Pancreas (tissue), 10 donors: ENCODE measurements around the gene CTIF. TPM values are rescaled to one million over a fixed set of nuclear protein-coding genes. Genes with fewer than 3 reads are reported as not detected.

Experiments used
- ATAC-seq, 4 donors: fragments of 200-7000 bp; cut with Tn5 transposase; one replicate each; pipeline versions ENCODE4 v1.8.0 to v1.9.1; 2020; ENCODE audit warnings: mild to moderate bottlenecking in 4 of 4, moderate library complexity in 4 of 4
- DNase-seq, 6 donors: peaks; one replicate each; pipeline ENCODE4 v3.0.0-alpha.2; 2020
- FAIRE-seq: peaks from 2 replicates; lab custom pipeline; 2012; peaks lifted over from hg19 to GRCh38; lab: Jason Lieb, UNC
- H3K27ac ChIP-seq, 4 donors: fragments of 200-600 bp; sonication (generic); 1 replicate in 3 of 4; 2 replicates in 1 of 4; pipeline versions ENCODE4 v1.5.0 to v1.8.0; 2020
- H3K27me3 ChIP-seq, 4 donors: fragments of 200-600 bp; one replicate each; pipeline ENCODE4 v1.8.0; 2021
- H3K36me3 ChIP-seq, 3 donors: fragments of 200-600 bp; sonication (generic) in 1 of 3; one replicate each; pipeline versions ENCODE4 v1.5.0 to v1.8.0; 2020 to 2021
- H3K4me1 ChIP-seq, 3 donors: fragments of 200-600 bp; one replicate each; pipeline ENCODE4 v1.8.0; 2021
- H3K4me3 ChIP-seq, 4 donors: fragments of 200-600 bp; sonication (generic) in 2 of 4; one replicate each; pipeline versions ENCODE4 v1.5.0 to v1.8.0; 2020 to 2021
- H3K9me3 ChIP-seq, 4 donors: fragments of 200-600 bp; one replicate each; pipeline ENCODE4 v1.8.0; 2021
- WGBS, 2 donors: extraction: QIAGEN DNeasy Blood & Tissue Kit; methylation state at CpG; one replicate each; pipeline ENCODE4 v1.1.7; 2013; 5-methylcytosine and 5-hydroxymethylcytosine counted together
- intact Hi-C, 3 donors: fragments of 100-400 bp; cut with DNase I; formaldehyde crosslinking; loops; one replicate each; pipeline versions ENCODE4 v1.11.1 to v1.14.2; 2022
- polyA plus RNA-seq, 2 donors: library from polyadenylated mRNA; stranded (reverse); fragments of 200-250 nt; gene quantifications; one replicate each; pipeline ENCODE4 v1.2.3, GENCODE V29; 2013
- total RNA-seq, 6 donors: library from RNA; stranded (reverse); fragmentation: NEBNext Ultra II Directional in 4 of 6; extraction: Animal tissue kit (Norgen Biotek cat#: 25700) in 4 of 6; gene quantifications; one replicate each; pipeline versions ENCODE4 v1.2.1 to v1.2.4, GENCODE V29; 2021 to 2023
- TF ChIP-seq, protein P1 (sequence below), 4 donors: fragments of 200-600 bp; sonication (generic) in 3 of 4; IDR thresholded peaks; one replicate each; pipeline versions ENCODE4 v1.5.0 to v1.8.0; 2021; ENCODE audit warnings: antibody characterized with exemption in 4 of 4
- donor health status: healthy with polysubstance abuse.
- donor health status: DM: no; HTN: no; CAD: no; lungs with moderate emphysema.
- donor health status: DM: no; HTN: no; CAD: no.
- donor health status: control.
- donor health status: control.
- donor health status: Bipolar disorder and iron deficiency.
- donor health status: DM: yes; HTN: yes; CAD: no.
- donor health status: DM: no; HTN: no; CAD: no.
- donor health status: DM: no; HTN: no; CAD: no.
- donor health status: DM: yes; HTN: yes; CAD: no.

Gene CTIF
- total and polyA plus RNA-seq, 8 donors = 15.1 to 27.4 (median 16.7) TPM

DNA sequence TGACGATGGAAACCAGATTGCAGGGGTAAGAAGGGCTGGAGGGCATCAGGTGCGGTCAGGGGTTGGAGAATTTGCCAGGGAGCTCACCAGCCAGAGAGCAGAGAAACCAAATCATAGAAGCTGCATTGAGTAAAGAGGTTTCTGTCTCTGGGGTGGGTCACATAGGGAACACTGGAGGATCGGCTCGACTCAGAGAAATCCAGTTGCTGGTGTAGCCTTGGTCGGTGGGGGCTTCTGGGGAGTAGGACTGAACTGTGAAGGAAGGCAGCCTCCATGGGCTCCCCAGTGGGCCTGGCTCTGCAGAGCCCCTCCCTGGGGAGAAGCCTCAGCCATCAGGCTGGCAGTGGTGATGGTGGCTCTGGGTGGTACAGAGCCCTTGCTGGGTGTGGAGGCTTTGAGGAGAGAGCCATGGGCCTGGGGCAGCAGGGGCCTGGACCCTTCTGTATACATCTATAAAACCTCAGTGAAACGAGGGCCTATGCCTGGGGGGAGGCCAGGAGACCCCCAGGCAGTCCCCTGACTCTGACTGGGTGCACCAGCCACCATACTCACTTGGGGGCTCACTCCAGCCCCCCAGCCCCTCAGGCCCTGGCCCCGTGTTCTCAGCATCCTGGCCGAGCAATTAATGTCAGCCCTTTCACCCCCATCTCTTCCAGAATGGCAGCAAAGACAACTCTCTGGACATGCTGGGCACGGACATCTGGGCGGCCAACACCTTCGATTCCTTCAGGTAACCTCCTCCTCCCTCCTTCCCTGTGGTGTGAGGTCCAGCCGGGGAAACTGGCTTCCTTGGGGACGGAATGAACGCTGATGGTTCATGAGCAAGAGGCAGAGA lies 124.5 kb downstream of the CTIF start:
- no peak for FAIRE-seq
- TF ChIP-seq, protein P1, sequence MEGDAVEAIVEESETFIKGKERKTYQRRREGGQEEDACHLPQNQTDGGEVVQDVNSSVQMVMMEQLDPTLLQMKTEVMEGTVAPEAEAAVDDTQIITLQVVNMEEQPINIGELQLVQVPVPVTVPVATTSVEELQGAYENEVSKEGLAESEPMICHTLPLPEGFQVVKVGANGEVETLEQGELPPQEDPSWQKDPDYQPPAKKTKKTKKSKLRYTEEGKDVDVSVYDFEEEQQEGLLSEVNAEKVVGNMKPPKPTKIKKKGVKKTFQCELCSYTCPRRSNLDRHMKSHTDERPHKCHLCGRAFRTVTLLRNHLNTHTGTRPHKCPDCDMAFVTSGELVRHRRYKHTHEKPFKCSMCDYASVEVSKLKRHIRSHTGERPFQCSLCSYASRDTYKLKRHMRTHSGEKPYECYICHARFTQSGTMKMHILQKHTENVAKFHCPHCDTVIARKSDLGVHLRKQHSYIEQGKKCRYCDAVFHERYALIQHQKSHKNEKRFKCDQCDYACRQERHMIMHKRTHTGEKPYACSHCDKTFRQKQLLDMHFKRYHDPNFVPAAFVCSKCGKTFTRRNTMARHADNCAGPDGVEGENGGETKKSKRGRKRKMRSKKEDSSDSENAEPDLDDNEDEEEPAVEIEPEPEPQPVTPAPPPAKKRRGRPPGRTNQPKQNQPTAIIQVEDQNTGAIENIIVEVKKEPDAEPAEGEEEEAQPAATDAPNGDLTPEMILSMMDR (IDR thresholded peaks at IDR 0.05) = no peak
- Histone ChIP-seq H3K9me3 (no peaks in the 10 kb centered on the region), H3K36me3 (no peaks in the 10 kb centered on the region), H3K27ac (peak overlapping the region in 1 of 4 donors; percentile 52), H3K4me3 (no peak overlapping the region), H3K4me1 (no peaks in the 10 kb centered on the region), H3K27me3 (no peaks in the 10 kb centered on the region)
- WGBS, 2 donors = 90 to 93% methylated on average over 14 of the region's 14 CpGs
- no peak for ATAC-seq
- intact Hi-C loops = loop anchor here in 2 of 3 donors (5.0 kb wide), 2 partner anchors 186 to 191 kb away; no protein-coding TSS in a partner anchor
- DNase-seq = no peak

DNA sequence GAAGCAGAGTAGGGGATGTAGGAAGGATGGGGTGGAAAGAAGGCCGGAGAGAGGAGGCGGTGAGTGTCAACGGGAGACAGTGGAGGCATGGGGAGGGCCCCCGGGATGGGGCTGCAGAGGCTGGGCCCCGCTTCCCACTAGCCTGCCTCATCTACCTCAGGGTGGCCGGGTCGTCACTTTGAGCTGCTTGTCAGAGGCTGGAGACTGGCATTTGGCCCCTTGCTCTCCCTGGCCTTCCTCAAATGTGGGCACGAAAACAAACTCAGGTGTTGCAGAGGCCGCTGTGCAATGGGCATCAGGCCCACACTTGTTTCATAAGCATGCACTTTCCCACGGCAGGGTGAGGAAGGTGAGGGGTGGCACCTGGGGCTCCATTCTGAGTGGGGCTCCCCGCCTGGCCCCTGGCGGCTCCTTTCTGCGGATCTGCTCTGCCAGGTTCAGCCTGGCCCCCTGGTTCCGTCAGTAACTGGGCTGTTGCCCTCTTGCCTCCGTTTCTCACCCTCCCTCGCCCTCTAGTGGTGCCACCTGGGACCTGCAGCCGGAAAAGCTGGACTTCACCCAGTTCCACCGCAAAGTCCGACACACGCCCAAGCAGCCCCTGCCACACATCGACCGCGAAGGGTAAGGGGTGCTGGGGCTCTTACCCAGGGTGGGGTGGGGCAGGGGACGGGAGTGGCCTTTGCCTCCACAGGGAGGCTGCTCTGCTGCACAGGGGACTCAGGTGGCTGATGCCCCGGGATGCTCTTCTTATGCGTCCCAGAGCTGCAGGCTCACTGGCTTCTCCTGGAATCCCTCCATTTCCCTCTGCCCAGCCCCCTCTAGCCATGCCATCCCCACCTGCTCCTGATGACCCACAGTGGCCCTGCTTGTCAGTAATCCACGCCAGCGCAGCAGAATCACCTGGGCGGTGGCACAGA lies 125.4 kb downstream of the CTIF start:
- TF ChIP-seq, protein P1 (IDR thresholded peaks at IDR 0.05) = peak; percentile 82 to 90 (median 87)
- peak; percentile 76 to 83 (median 83) for ATAC-seq
- no peaks in the 10 kb centered on the region for H3K9me3 ChIP-seq
- WGBS, 2 donors = 32 to 37% methylated on average over 29 of the region's 29 CpGs
- H3K4me1 ChIP-seq = no peaks in the 10 kb centered on the region
- peak; percentile 59 to 94 (median 82) for DNase-seq
- FAIRE-seq = no peak
- H3K27me3 ChIP-seq = no peaks in the 10 kb centered on the region
- H3K36me3 ChIP-seq = no peaks in the 10 kb centered on the region
- intact Hi-C loops = loop anchor here in 2 of 3 donors (5.0 kb wide), 2 partner anchors 187 to 192 kb away; no protein-coding TSS in a partner anchor
- H3K27ac ChIP-seq = peak overlapping the region in 1 of 4 donors; percentile 22
- H3K4me3 ChIP-seq = no peak overlapping the region

DNA sequence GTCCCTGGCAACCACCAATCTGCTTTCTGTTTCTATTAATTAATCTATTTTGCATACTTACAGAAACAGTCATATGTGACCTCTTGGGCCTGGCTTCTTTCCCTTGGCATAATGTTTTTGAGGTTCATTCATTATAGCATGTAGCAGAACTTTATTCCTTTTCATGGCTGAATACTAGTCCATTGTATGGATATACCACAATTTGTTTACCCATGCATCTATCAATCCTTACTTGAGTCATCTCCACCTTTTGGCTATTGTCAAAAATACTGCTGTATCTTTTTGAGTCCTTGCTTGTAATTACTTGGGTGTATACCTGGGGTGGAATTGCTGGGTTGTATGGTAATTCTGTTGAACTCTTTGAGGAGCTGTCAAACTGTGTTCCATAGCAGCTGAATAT lies 126.8 kb downstream of the CTIF start:
- no peak for FAIRE-seq
- no peaks in the 10 kb centered on the region for H3K4me1 ChIP-seq
- no peak for ATAC-seq
- intact Hi-C loops = no loop called here
- H3K27me3 ChIP-seq = no peaks in the 10 kb centered on the region
- DNase-seq = no peak
- TF ChIP-seq, protein P1 (IDR thresholded peaks at IDR 0.05) = no peak
- H3K36me3 ChIP-seq = no peaks in the 10 kb centered on the region
- no peaks in the 10 kb centered on the region for H3K9me3 ChIP-seq
- no peak overlapping the region for H3K4me3 ChIP-seq
- no peak overlapping the region for H3K27ac ChIP-seq

DNA sequence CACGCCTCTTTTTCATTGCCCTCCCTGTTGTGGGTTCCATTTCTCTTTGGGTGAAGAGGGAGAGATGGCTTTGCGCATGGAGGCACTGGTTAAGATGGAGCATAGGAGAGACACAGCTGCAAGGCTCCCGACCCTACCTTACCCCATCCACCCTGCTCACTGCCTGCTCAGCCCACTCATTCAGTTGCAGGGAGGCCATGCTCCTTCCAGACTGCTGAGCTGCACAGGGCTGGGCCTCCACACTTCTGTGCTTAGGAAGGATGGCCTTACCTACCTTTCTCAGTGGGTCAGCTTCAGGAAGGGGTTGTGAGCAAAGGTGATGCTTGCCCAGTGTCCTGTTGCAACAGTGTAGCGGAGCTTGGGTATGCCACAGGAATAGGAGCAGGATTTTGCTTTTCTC lies 127.8 kb downstream of the CTIF start:
- DNase-seq (no peak), ATAC-seq (no peak), FAIRE-seq (no peak)
- 91 to 96% methylated on average over 4 of the region's 4 CpGs for WGBS, 2 donors
- TF ChIP-seq, protein P1 (IDR thresholded peaks at IDR 0.05) = no peak
- H3K4me3 ChIP-seq = no peak overlapping the region
- no peaks in the 10 kb centered on the region for H3K27me3 ChIP-seq
- H3K9me3 ChIP-seq = no peaks in the 10 kb centered on the region
- no peaks in the 10 kb centered on the region for H3K4me1 ChIP-seq
- intact Hi-C loops = no loop called here
- no peaks in the 10 kb centered on the region for H3K36me3 ChIP-seq
- no peak overlapping the region for H3K27ac ChIP-seq
